WTC11 (cell line): ENCODE results near the gene TOX2.
A peak's percentile ranks its signal among the peaks of the same experiment; 100 is the strongest.

ENCODE experiments used
- MAX ChIP-seq: sonication (generic); formaldehyde crosslinking; IDR thresholded peaks from 2 replicates; pipeline ENCODE4 v1.8.0; 2022; ENCODE audit warnings: mild to moderate bottlenecking, missing genetic modification reagents
- SOX15 ChIP-seq: fragments of 250-450 bp; sonication (Bioruptor Pico); IDR thresholded peaks from 2 replicates; pipeline ENCODE4 v1.9.0; 2021; ENCODE audit warnings: mild to moderate bottlenecking
- TEAD4 ChIP-seq: sonication (generic); formaldehyde crosslinking; IDR thresholded peaks from 2 replicates; pipeline ENCODE4 v1.8.0; 2022; ENCODE audit warnings: mild to moderate bottlenecking, missing genetic modification reagents
- ZNF121 ChIP-seq: sonication (generic); formaldehyde crosslinking; IDR thresholded peaks from 2 replicates; pipeline ENCODE4 v1.8.0; 2023; ENCODE audit warnings: missing genetic modification reagents
- TF ChIP-seq, protein P1 (sequence below): fragments of 200-600 bp; IDR thresholded peaks from 2 replicates; pipeline ENCODE4 v1.8.0; 2022; ENCODE audit warnings: antibody characterized with exemption
- TF ChIP-seq, protein P2 (sequence below): sonication (generic); formaldehyde crosslinking; IDR thresholded peaks from 2 replicates; pipeline ENCODE4 v1.8.1; 2023; ENCODE audit warnings: mild to moderate bottlenecking, missing genetic modification reagents, borderline replicate concordance
- TF ChIP-seq, protein P3 (sequence below): sonication (generic); formaldehyde crosslinking; IDR thresholded peaks from 2 replicates; pipeline ENCODE4 v1.8.1; 2023; ENCODE audit warnings: mild to moderate bottlenecking, missing genetic modification reagents, moderate library complexity

- TF ChIP-seq, protein P1, sequence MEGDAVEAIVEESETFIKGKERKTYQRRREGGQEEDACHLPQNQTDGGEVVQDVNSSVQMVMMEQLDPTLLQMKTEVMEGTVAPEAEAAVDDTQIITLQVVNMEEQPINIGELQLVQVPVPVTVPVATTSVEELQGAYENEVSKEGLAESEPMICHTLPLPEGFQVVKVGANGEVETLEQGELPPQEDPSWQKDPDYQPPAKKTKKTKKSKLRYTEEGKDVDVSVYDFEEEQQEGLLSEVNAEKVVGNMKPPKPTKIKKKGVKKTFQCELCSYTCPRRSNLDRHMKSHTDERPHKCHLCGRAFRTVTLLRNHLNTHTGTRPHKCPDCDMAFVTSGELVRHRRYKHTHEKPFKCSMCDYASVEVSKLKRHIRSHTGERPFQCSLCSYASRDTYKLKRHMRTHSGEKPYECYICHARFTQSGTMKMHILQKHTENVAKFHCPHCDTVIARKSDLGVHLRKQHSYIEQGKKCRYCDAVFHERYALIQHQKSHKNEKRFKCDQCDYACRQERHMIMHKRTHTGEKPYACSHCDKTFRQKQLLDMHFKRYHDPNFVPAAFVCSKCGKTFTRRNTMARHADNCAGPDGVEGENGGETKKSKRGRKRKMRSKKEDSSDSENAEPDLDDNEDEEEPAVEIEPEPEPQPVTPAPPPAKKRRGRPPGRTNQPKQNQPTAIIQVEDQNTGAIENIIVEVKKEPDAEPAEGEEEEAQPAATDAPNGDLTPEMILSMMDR = no peak
- TF ChIP-seq MAX (CRISPR knock-in tag) (peak; percentile 47; the same call in 1 of the 2 replicates), ZNF121 (no peak), TEAD4 (CRISPR knock-in tag) (no peak), SOX15 (no peak)
- TF ChIP-seq, protein P2, sequence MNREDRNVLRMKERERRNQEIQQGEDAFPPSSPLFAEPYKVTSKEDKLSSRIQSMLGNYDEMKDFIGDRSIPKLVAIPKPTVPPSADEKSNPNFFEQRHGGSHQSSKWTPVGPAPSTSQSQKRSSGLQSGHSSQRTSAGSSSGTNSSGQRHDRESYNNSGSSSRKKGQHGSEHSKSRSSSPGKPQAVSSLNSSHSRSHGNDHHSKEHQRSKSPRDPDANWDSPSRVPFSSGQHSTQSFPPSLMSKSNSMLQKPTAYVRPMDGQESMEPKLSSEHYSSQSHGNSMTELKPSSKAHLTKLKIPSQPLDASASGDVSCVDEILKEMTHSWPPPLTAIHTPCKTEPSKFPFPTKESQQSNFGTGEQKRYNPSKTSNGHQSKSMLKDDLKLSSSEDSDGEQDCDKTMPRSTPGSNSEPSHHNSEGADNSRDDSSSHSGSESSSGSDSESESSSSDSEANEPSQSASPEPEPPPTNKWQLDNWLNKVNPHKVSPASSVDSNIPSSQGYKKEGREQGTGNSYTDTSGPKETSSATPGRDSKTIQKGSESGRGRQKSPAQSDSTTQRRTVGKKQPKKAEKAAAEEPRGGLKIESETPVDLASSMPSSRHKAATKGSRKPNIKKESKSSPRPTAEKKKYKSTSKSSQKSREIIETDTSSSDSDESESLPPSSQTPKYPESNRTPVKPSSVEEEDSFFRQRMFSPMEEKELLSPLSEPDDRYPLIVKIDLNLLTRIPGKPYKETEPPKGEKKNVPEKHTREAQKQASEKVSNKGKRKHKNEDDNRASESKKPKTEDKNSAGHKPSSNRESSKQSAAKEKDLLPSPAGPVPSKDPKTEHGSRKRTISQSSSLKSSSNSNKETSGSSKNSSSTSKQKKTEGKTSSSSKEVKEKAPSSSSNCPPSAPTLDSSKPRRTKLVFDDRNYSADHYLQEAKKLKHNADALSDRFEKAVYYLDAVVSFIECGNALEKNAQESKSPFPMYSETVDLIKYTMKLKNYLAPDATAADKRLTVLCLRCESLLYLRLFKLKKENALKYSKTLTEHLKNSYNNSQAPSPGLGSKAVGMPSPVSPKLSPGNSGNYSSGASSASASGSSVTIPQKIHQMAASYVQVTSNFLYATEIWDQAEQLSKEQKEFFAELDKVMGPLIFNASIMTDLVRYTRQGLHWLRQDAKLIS (CRISPR knock-in tag) = no peak
- TF ChIP-seq, protein P3, sequence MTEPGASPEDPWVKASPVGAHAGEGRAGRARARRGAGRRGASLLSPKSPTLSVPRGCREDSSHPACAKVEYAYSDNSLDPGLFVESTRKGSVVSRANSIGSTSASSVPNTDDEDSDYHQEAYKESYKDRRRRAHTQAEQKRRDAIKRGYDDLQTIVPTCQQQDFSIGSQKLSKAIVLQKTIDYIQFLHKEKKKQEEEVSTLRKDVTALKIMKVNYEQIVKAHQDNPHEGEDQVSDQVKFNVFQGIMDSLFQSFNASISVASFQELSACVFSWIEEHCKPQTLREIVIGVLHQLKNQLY (CRISPR knock-in tag) = no peak
Observed at GRCh38 chr20:43915211-43916072, 790 bp downstream of the TOX2 start.
